Activated B cell treated with CpG ODN at 0.5 μM for 24 hours (primary cell): ENCODE results near the gene CEP192. TPM values are rescaled to one million over a fixed set of nuclear protein-coding genes. Genes with fewer than 3 reads are reported as not detected.
A peak's percentile ranks its signal among the peaks of the same experiment; 100 is the strongest.
"Not testable (repeated sequence)": the region's sequence is repeated elsewhere in the genome, so short reads cannot be mapped to it uniquely, and the experiment has no call there.

Experiments
- ATAC-seq: fragments of 200-7000 bp; cut with Tn5 transposase; one replicate; pipeline ENCODE4 v1.10.0; 2021; ENCODE audit warnings: low read depth, mild to moderate bottlenecking, moderate library complexity
- CTCF ChIA-PET: fragments of 350-600 bp; sonication (Branson Sonifier 250); formaldehyde crosslinking; loops from one replicate; lab custom pipeline; 2021; ENCODE audit warnings: antibody characterized with exemption; lab: Charles Lee
- POLR2A ChIA-PET: fragments of 350-600 bp; sonication (Branson Sonifier 250); formaldehyde crosslinking; loops from one replicate; lab custom pipeline; 2021; ENCODE audit warnings: antibody characterized with exemption; lab: Charles Lee
- DNase-seq: peaks from one replicate; pipeline ENCODE4 v3.0.0; 2022
- H3K27ac Mint-ChIP-seq: one replicate; pipeline ENCODE4 v1.8.0; 2020; ENCODE audit warnings: mixed read lengths
- H3K27me3 Mint-ChIP-seq: one replicate; pipeline ENCODE4 v1.8.0; 2021; ENCODE audit warnings: mixed read lengths
- H3K36me3 Mint-ChIP-seq: one replicate; pipeline ENCODE4 v1.8.0; 2021; ENCODE audit warnings: low read depth, mixed read lengths
- H3K4me1 Mint-ChIP-seq: one replicate; pipeline ENCODE4 v1.8.0; 2021; ENCODE audit warnings: mixed read lengths
- H3K4me3 Mint-ChIP-seq: one replicate; pipeline ENCODE4 v1.8.0; 2020; ENCODE audit warnings: mild to moderate bottlenecking, mixed read lengths
- H3K9me3 Mint-ChIP-seq: one replicate; pipeline ENCODE4 v1.8.0; 2020; ENCODE audit warnings: mixed read lengths
- CTCF ChIP-seq: fragments of 200-600 bp; IDR thresholded peaks from one replicate; pipeline ENCODE4 v1.8.0; 2022; ENCODE audit warnings: antibody characterized with exemption, mild to moderate bottlenecking
- intact Hi-C: fragments of 100-400 bp; cut with micrococcal nuclease; formaldehyde crosslinking; loops from one replicate; pipeline ENCODE4 v1.15.1; 2024
- total RNA-seq: library from RNA; stranded (reverse); gene quantifications from 2 replicates; pipeline ENCODE4 v1.2.3, GENCODE V29; 2022

CEP192 gene
- total RNA-seq, 1 donor from 2014 or later = 34.2 TPM

DNA sequence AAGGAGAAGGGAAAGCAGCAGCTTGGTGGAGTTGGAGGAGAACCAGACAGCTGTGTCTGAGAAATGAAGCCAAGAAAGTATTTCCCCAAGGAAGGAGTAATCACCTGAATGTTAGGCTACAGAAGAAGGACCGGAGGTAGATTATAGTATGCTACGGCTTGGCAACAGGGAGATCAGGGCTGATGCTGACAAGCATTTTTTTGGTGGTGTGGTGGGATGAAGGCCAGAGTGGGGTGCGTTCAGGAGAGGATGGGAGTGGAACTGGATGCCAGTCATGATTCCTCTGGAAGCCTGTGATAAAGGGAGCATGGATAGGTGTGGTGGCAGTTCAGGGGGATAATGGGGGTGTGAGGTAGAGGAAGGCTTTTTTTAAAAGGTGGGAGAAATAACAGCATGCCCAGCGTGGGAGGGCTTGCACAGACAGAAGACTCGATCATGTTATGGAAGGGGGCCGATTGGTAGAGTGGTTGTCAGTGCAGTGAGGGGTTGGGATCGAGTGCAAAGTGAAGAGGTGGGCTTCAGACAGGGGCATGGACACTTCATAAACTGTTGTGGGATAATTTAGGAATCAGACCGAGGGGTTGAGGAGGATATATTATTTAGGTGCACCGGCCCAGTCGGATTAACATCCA is 5.6 kb downstream of the CEP192 start:
- H3K36me3 Mint-ChIP-seq = peaks cover 18% of the 10 kb centered on the region
- ATAC-seq (no peak), DNase-seq (no peak)
- no peaks in the 10 kb centered on the region for H3K27me3 Mint-ChIP-seq
- intact Hi-C loops = no loop called here
- H3K27ac Mint-ChIP-seq = no peak overlapping the region
- CTCF ChIA-PET = no interaction called here
- no peak for TF ChIP-seq CTCF
- peaks cover 26% of the 10 kb centered on the region for H3K4me1 Mint-ChIP-seq
- POLR2A ChIA-PET = no interaction called here
- H3K9me3 Mint-ChIP-seq = no peaks in the 10 kb centered on the region
- H3K4me3 Mint-ChIP-seq = no peak overlapping the region

- H3K9me3 Mint-ChIP-seq, DNase-seq, H3K27me3 Mint-ChIP-seq, ATAC-seq, intact Hi-C loops, POLR2A ChIA-PET, CTCF ChIA-PET, H3K27ac Mint-ChIP-seq, H3K4me3 Mint-ChIP-seq: not testable (repeated sequence)
- peaks cover 17% of the 10 kb centered on the region for H3K36me3 Mint-ChIP-seq
- H3K4me1 Mint-ChIP-seq = peaks cover 20% of the 10 kb centered on the region
Observed at GRCh38 chr18:12997330-12997729, 6.2 kb downstream of the CEP192 start.

DNA sequence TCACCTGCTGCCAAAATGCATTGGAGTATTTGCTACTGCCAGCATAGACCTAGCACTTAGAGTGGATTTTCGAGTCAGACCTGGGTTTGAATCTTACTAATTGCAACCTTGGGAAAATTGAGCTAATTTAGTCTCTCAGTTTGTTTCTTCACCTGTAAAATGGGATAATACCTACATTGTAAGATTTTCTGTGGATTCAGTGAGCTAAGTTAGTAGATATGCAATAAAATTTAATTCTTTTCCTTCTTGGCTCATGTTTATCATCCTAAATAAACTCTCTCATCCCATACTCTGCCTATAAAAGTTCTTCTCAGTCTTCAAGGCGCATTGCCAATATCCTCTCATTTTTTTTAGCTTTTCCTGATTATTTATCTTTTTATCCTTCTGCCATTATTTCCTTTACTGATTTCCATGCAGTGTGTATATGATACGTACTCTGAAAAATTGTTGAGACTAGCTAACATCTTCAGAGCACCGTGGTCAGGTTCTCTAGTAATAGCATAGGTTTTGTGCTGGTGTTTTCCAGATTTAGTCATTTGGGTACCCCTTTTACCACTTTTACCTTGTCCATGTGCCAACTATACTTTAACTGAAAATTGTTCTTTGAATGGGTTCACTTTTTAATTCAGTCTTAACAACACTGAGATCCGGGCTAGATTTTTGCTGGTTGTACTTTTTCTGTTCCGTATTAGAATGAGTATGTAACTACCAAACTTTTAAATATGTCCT is 7.3 kb downstream of the CEP192 start:
- Mint-ChIP-seq H3K27ac (no peak overlapping the region), H3K27me3 (no peaks in the 10 kb centered on the region), H3K4me1 (peaks cover 10% of the 10 kb centered on the region), H3K9me3 (no peaks in the 10 kb centered on the region), H3K36me3 (peaks cover 15% of the 10 kb centered on the region), H3K4me3 (no peak overlapping the region)
- CTCF ChIA-PET = no interaction called here
- intact Hi-C loops = no loop called here
- no peak for TF ChIP-seq CTCF
- ATAC-seq = no peak
- POLR2A ChIA-PET = interaction anchor here (0.5 kb wide), 1 partner anchor 10 kb away, joined by 5 read pairs; no protein-coding TSS in a partner anchor
- DNase-seq = no peak

DNA sequence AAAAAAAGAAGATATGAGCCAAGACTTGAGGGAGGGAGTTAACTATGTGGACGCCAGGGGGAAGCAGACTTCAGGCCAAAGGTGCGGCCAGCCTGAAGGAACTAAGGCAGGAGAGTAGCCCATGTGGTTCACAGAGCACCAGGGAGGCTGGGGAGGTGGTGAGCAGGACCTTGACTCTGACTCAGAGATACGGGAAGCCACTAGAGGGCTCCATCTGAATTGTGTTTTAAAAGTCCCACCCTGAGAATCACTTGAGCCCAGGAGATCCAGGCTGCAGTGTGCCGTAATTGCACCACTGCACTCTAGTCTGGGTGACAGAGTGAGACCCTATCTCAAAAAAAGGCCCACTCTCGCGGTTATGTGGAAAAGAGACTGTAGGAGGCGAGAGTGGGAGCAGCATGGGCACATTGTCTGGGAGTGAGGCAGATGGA is 12.3 kb downstream of the CEP192 start:
- Mint-ChIP-seq H3K36me3 (peaks cover 36% of the 10 kb centered on the region), H3K4me3 (no peak overlapping the region), H3K9me3 (no peaks in the 10 kb centered on the region), H3K27ac (no peak overlapping the region), H3K4me1 (peaks cover 17% of the 10 kb centered on the region), H3K27me3 (no peaks in the 10 kb centered on the region)
- ChIA-PET POLR2A (no interaction called here), CTCF (interaction anchor here (2.5 kb wide), 1 partner anchor 156 kb away, joined by 13 read pairs; no protein-coding TSS in a partner anchor)
- intact Hi-C loops = loop anchor here (1.0 kb wide), 1 partner anchor 156 kb away; no protein-coding TSS in a partner anchor
- no peak for DNase-seq
- no peak for TF ChIP-seq CTCF
- ATAC-seq = peak; percentile 34

DNA sequence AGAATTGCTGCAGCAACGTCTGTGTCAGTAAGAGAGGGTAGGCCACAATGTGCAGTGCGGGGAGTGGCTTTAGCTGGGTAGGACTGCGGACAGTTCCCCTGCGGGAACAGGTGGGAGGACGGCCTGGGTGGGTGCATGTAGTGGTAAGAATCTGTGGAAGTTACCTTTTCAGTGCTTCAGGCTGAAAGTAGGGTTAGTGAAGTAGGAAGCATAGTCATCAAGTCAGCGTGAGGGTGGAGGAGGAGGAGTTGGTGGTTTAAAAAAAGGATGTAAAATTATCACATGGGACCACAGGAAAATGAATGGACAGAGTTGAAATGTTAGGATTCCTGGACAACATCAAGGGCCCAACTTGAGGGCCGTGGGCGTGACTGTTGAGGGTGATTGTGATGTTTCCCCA is 13.2 kb downstream of the CEP192 start:
- no peak for TF ChIP-seq CTCF
- no peak for ATAC-seq
- ChIA-PET CTCF (interaction anchor here (2.5 kb wide), 1 partner anchor 155 kb away, joined by 13 read pairs; no protein-coding TSS in a partner anchor), POLR2A (no interaction called here)
- Mint-ChIP-seq H3K9me3 (no peaks in the 10 kb centered on the region), H3K4me1 (peaks cover 13% of the 10 kb centered on the region), H3K36me3 (peaks cover 44% of the 10 kb centered on the region), H3K27ac (no peak overlapping the region), H3K4me3 (no peak overlapping the region), H3K27me3 (no peaks in the 10 kb centered on the region)
- DNase-seq = no peak
- intact Hi-C loops = no loop called here
